MCF 10A (cell line): ENCODE results near the gene DNMT1. TPM values are rescaled to one million over a fixed set of nuclear protein-coding genes. Genes with fewer than 3 reads are reported as not detected.

ENCODE experiments used
- BruUV-seq: library from RNA; stranded (reverse); fragments of 400-500 nt; replicated peaks from 2 replicates; lab custom pipeline; 2021; lab: Mats Ljungman, UMichigan
- CTCF ChIA-PET: fragments of 300-600 bp; sonication (Branson Sonifier 250); formaldehyde crosslinking; extraction: SDS; loops from one replicate; lab custom pipeline; 2021; ENCODE audit warnings: antibody characterized with exemption, inconsistent platforms; lab: Yijun Ruan, JAX
- POLR2A ChIA-PET: fragments of 300-600, 350-650 bp; sonication (Branson Sonifier 250); formaldehyde crosslinking; extraction: SDS; loops from one replicate; lab custom pipeline; 2020; ENCODE audit warnings: antibody characterized with exemption, inconsistent platforms; lab: Yijun Ruan, JAX
- DNase-seq: peaks from one replicate; pipeline ENCODE4 v3.0.0-alpha.2; 2018; ENCODE audit not compliant: unreplicated experiment
- H3K27ac Mint-ChIP-seq: one replicate; pipeline ENCODE4 v1.8.0; 2022; ENCODE audit warnings: mild to moderate bottlenecking, low read depth, mixed read lengths; ENCODE audit not compliant: unreplicated experiment
- H3K27me3 Mint-ChIP-seq: one replicate; pipeline ENCODE4 v1.8.0; 2022; ENCODE audit warnings: mixed read lengths; ENCODE audit not compliant: insufficient read depth, unreplicated experiment
- H3K36me3 Mint-ChIP-seq: one replicate; pipeline ENCODE4 v1.8.0; 2022; ENCODE audit warnings: mild to moderate bottlenecking, moderate library complexity, mixed read lengths; ENCODE audit not compliant: insufficient read depth, unreplicated experiment
- H3K4me1 Mint-ChIP-seq: one replicate; pipeline ENCODE4 v1.8.0; 2022; ENCODE audit warnings: mixed read lengths; ENCODE audit not compliant: insufficient read depth, unreplicated experiment
- H3K4me3 Mint-ChIP-seq: one replicate; pipeline ENCODE4 v1.8.0; 2022; ENCODE audit warnings: mild to moderate bottlenecking, moderate library complexity, mixed read lengths; ENCODE audit not compliant: unreplicated experiment
- H3K9me3 Mint-ChIP-seq: one replicate; pipeline ENCODE4 v1.8.0; 2022; ENCODE audit warnings: mixed read lengths; ENCODE audit not compliant: unreplicated experiment
- intact Hi-C: fragments of 100-400 bp; cut with micrococcal nuclease; formaldehyde crosslinking; loops from 2 replicates; pipeline ENCODE4 v1.14.1; 2022
- total RNA-seq: library from RNA; stranded (reverse); gene quantifications from 2 replicates; pipeline ENCODE4 v1.2.3, GENCODE V29; 2022
- TF ChIP-seq, protein P1 (sequence below): fragments of 200-600 bp; IDR thresholded peaks from one replicate; pipeline ENCODE4 v1.8.0; 2022; ENCODE audit warnings: antibody characterized with exemption, mild to moderate bottlenecking; ENCODE audit not compliant: unreplicated experiment

DNMT1 gene
- total RNA-seq, 1 experiment from 2014 or later = 76.4 TPM

DNA sequence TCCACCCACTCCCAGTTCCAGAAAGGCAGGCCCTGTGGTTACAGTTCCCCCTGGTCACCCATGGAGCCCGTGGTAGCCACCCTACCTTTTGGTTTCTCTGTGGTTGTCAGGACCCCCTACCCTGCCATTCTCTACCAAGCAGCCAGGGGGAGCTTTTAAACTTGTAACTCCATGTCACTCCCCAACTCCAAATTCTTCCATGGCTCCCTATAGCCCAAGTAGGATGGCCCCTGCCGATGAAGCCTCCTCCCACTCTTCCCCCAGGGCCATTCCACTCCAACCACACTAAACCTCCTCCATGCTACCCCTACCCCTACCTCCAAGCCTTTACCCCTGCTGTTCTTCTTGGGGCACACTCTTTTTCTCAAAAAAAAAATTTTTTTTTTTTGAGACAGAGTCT, 34.2 kb upstream of the DNMT1 start:
- H3K27me3 Mint-ChIP-seq = no peaks in the 10 kb centered on the region
- ChIA-PET POLR2A (no interaction called here), CTCF (interaction anchor here (0.6 to 1.8 kb wide), 3 partner anchors 21 to 301 kb away, joined by 3 to 10 read pairs (median 5); no protein-coding TSS in a partner anchor)
- DNase-seq = peak; percentile 46
- H3K4me1 Mint-ChIP-seq = no peaks in the 10 kb centered on the region
- TF ChIP-seq, protein P1, sequence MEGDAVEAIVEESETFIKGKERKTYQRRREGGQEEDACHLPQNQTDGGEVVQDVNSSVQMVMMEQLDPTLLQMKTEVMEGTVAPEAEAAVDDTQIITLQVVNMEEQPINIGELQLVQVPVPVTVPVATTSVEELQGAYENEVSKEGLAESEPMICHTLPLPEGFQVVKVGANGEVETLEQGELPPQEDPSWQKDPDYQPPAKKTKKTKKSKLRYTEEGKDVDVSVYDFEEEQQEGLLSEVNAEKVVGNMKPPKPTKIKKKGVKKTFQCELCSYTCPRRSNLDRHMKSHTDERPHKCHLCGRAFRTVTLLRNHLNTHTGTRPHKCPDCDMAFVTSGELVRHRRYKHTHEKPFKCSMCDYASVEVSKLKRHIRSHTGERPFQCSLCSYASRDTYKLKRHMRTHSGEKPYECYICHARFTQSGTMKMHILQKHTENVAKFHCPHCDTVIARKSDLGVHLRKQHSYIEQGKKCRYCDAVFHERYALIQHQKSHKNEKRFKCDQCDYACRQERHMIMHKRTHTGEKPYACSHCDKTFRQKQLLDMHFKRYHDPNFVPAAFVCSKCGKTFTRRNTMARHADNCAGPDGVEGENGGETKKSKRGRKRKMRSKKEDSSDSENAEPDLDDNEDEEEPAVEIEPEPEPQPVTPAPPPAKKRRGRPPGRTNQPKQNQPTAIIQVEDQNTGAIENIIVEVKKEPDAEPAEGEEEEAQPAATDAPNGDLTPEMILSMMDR = no peak
- intact Hi-C loops = no loop called here
- no peak overlapping the region for H3K27ac Mint-ChIP-seq
- BruUV-seq = no TSS peak
- H3K4me3 Mint-ChIP-seq = no peak overlapping the region
- H3K9me3 Mint-ChIP-seq = no peaks in the 10 kb centered on the region
- peaks cover 6% of the 10 kb centered on the region for H3K36me3 Mint-ChIP-seq

DNA sequence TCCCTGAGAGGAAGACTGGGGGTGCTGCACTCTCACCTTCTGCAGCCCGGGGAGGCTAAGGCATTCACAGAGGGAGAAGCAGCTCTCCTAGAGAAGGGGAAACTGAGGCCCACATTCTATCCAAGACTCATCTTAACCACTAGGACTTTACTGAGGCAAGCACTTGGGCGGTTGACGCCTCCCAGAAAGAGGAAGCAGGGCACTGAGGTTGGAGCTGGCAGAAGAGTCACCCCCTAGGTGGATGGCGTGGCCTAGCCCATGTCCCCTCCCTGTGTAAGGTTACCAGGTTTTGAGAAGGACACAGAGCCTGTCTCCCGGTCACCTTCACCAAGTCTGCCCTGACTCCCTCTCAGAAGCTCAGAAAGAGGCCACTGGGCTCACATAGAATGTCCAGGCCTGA, 33.6 kb upstream of the DNMT1 start:
- no peaks in the 10 kb centered on the region for H3K9me3 Mint-ChIP-seq
- no peak overlapping the region for H3K27ac Mint-ChIP-seq
- no peak for DNase-seq
- CTCF ChIA-PET = interaction anchor here (0.6 to 1.8 kb wide), 3 partner anchors 21 to 300 kb away, joined by 3 to 10 read pairs (median 5); no protein-coding TSS in a partner anchor
- POLR2A ChIA-PET = no interaction called here
- no peaks in the 10 kb centered on the region for H3K4me1 Mint-ChIP-seq
- H3K27me3 Mint-ChIP-seq = no peaks in the 10 kb centered on the region
- H3K4me3 Mint-ChIP-seq = no peak overlapping the region
- peaks cover 6% of the 10 kb centered on the region for H3K36me3 Mint-ChIP-seq
- BruUV-seq = no TSS peak
- TF ChIP-seq, protein P1 = no peak
- intact Hi-C loops = no loop called here

DNA sequence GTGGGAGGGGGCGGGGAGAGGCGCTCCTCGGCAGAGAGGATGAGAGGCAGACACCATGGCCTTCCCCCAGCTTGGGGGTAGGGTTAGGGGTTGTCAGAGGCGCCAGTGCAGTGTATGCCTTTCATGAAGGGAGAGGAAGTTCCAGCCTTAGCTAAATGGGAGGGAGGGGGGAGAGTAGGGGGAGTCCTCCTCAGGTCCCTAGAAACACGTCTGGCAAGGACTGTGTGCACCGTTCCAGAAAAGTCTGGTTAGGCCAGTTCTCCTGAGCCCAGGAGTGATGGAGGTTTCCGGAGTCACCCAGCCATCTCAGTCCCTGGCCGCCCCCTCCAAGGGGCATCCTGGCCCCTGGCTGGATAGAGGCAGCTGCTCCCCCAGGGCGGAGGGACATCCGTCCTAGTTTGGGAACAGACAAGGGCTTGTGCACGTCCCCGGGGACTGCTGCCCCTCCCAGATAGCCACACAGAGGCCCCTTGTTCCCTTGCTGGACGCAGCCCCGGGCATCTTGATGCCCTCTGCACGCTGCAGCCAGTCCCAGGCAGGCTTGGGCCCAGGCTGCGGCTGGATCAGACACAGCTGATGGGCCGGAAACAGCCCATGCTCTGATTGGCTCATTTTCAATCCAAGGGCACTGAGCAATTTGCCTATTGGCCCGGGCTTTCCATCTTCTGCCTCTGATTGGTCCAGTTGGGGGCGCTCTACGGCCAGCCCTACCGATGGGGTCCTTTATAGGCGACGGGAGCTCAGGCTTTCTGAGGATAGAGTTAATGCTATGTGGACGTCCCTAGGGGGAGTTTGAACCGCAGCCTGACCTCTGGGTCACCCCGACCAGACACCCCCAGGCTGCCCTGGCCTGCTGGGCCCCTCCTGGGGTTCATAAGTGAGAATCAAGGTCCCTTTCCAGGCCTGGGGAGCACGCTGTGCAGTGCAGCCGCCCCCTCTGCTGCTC, 32.5 kb upstream of the DNMT1 start:
- no peak overlapping the region for H3K27ac Mint-ChIP-seq
- peaks cover 6% of the 10 kb centered on the region for H3K36me3 Mint-ChIP-seq
- no peaks in the 10 kb centered on the region for H3K4me1 Mint-ChIP-seq
- no peaks in the 10 kb centered on the region for H3K27me3 Mint-ChIP-seq
- DNase-seq = no peak
- H3K4me3 Mint-ChIP-seq = no peak overlapping the region
- H3K9me3 Mint-ChIP-seq = no peaks in the 10 kb centered on the region
- ChIA-PET CTCF (interaction anchor here (0.6 to 1.8 kb wide), 6 partner anchors 17 to 162 kb away, joined by 3 to 10 read pairs (median 4); no protein-coding TSS in a partner anchor), POLR2A (interaction anchor here (0.6 kb wide), 1 partner anchor 16 kb away, joined by 3 read pairs; no protein-coding TSS in a partner anchor)
- intact Hi-C loops = no loop called here
- BruUV-seq = no TSS peak
- TF ChIP-seq, protein P1 = no peak

DNA sequence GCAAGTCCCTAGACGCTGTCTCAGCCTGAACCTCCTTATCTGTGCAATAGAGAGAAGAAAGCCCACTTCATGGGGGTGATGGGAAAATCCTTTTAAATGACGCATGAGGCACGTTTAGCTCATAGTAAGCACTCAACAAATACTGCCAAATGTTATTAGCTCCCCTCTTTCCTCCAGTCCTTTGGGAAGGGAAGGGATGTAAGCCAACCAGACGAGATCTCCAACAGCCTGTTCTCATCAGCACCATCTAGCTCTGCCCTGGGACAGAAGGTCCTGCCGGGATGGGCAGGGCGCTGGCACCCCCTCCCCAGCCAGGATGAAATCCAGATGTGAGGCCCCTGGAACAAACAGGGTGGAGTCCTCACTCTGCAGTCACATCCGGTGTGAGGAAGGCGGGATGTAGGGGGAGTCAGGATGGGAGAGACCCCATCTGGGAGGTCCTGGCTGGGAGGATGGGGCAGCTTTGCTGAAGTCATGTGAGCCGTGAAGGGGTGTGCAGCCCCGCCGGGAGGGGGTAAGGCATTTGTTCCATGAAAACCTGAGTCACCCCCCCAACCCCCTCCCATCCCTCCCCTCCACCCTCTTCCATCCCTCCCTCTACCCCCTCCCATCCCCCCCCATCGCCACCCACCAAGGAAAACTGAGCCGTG, 31.7 kb upstream of the DNMT1 start:
- intact Hi-C loops = no loop called here
- ChIA-PET POLR2A (no interaction called here), CTCF (interaction anchor here (0.6 to 1.2 kb wide), 4 partner anchors 16 to 303 kb away, joined by 3 to 6 read pairs (median 4); no protein-coding TSS in a partner anchor)
- no peaks in the 10 kb centered on the region for H3K27me3 Mint-ChIP-seq
- no peaks in the 10 kb centered on the region for H3K4me1 Mint-ChIP-seq
- no peak overlapping the region for H3K27ac Mint-ChIP-seq
- no TSS peak for BruUV-seq
- TF ChIP-seq, protein P1 = no peak
- no peak overlapping the region for H3K4me3 Mint-ChIP-seq
- peaks cover 2% of the 10 kb centered on the region for H3K36me3 Mint-ChIP-seq
- no peaks in the 10 kb centered on the region for H3K9me3 Mint-ChIP-seq
- no peak for DNase-seq
